T-helper 1 cell (primary cell): Measurements from ENCODE around the gene APOC1.
"Not testable (repeated sequence)": the region's sequence is repeated elsewhere in the genome, so short reads cannot be mapped to it uniquely, and the experiment has no call there.

ENCODE experiments used
- DNase-seq, 5 donors: peaks; one replicate each; pipeline ENCODE4 v3.0.0-alpha.2; 2012 to 2020
- total RNA-seq, 4 donors: gene quantifications; one replicate each; lab custom pipeline; 2026; lab: John Stamatoyannopoulos, UW

Gene APOC1
- 0 reads per million in 4 donors for total RNA-seq

- DNase-seq, result peak; percentile 33 to 85 (median 56)
Measured at GRCh38 chr19:44914433-44915206, at the start of gene APOC1. APOC1 (plus strand) TSS chr19:44914608; CDS start chr19:44914892, 284 bp downstream.

- DNase-seq, result no peak
Measured at GRCh38 chr19:44865196-44865767, 49.1 kb upstream of the APOC1 start.

- no peak for DNase-seq
Measured at GRCh38 chr19:44866664-44867063, 47.7 kb upstream of the APOC1 start.

GRCh38 chr19:44867578-44867977 is 46.8 kb upstream of the APOC1 start:
- DNase-seq, result no peak

- DNase-seq, result no peak
Measured at GRCh38 chr19:44869733-44870470, 44.5 kb upstream of the APOC1 start.

- DNase-seq, result no peak
Measured at GRCh38 chr19:44871809-44872208, 42.6 kb upstream of the APOC1 start.

- DNase-seq, result no peak
Measured at GRCh38 chr19:44872661-44873060, 41.7 kb upstream of the APOC1 start.

GRCh38 chr19:44874317-44874716 is 40.1 kb upstream of the APOC1 start:
- no peak for DNase-seq

- no peak for DNase-seq
Measured at GRCh38 chr19:44875666-44876451, 38.5 kb upstream of the APOC1 start.

GRCh38 chr19:44876930-44877535 is 37.4 kb upstream of the APOC1 start:
- no peak for DNase-seq

- no peak for DNase-seq
Measured at GRCh38 chr19:44878120-44878865, 36.1 kb upstream of the APOC1 start.

GRCh38 chr19:44879309-44880065 is 34.9 kb upstream of the APOC1 start:
- no peak for DNase-seq

GRCh38 chr19:44882063-44882462 is 32.3 kb upstream of the APOC1 start:
- no peak for DNase-seq

GRCh38 chr19:44882619-44883397 is 31.6 kb upstream of the APOC1 start:
- not testable (repeated sequence) for DNase-seq

GRCh38 chr19:44883922-44884321 is 30.5 kb upstream of the APOC1 start:
- no peak for DNase-seq

GRCh38 chr19:44884566-44884965 is 29.8 kb upstream of the APOC1 start:
- DNase-seq, result no peak

- no peak for DNase-seq
Measured at GRCh38 chr19:44886141-44886540, 28.3 kb upstream of the APOC1 start.

- no peak for DNase-seq
Measured at GRCh38 chr19:44887648-44888047, 26.8 kb upstream of the APOC1 start.

- not testable (repeated sequence) for DNase-seq
Measured at GRCh38 chr19:44888335-44888734, 26.1 kb upstream of the APOC1 start.

GRCh38 chr19:44889830-44890365 is 24.5 kb upstream of the APOC1 start:
- no peak for DNase-seq
